Head of caudate nucleus (tissue), 42 donors: ENCODE data around the gene PMEL.

Experiments
- DNase-seq, 42 donors: peaks; one replicate each; pipeline versions ENCODE4 v3.0.0 to v3.0.0-alpha.2; 2020 to 2021; ENCODE audit warnings: mixed read lengths in 7 of 42
- intact Hi-C: fragments of 100-400 bp; cut with DNase I; formaldehyde crosslinking; loops from one replicate; pipeline ENCODE4 v1.15.0; 2022

The PMEL gene

GRCh38 chr12:55957106-55957859, 8.6 kb downstream of the PMEL start:
- intact Hi-C loops: no loop called here
- DNase-seq: no peak

DNA sequence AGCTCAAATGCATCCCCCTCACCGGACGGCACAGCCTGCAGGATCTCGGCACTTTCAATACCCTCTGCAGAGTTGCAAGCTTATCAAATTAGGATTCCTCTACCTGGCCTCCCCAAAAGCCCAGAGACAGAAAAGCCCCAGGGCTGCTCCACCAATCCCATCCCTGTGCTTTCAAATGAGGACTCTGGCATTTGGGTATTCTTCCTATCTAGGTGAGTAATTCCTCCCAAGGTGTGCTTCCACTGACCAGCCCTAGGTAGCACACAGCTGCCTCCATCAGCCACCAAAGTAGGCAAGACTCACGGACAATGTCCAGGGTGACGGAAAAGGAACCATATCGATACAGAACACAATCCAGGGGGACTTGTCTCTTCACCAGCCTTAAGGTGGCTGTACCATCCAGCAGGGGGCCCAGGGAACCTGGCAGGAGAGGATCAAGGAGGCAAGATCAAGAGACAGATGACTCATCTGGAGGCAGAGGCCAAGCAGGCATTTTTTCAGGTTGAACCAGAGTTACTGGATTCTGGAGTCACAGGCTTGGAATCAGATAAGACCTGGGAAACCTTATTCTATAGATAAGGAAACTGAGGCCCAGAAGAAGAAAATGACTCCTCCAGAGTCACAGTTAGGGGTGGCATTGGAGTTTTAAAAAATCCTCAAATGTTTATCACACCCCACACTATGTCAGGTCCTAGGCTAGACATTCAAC, 9.9 kb downstream of the PMEL start:
- intact Hi-C loops: no loop called here

GRCh38 chr12:55955344-55955743, 10.5 kb downstream of the PMEL start:
- no peak for DNase-seq
- intact Hi-C loops: no loop called here

More for the DNA sequence above, 9.9 kb downstream of the PMEL start:
- peak in 10 of 42 donors; percentile 5 to 55 (median 24) for DNase-seq

DNA sequence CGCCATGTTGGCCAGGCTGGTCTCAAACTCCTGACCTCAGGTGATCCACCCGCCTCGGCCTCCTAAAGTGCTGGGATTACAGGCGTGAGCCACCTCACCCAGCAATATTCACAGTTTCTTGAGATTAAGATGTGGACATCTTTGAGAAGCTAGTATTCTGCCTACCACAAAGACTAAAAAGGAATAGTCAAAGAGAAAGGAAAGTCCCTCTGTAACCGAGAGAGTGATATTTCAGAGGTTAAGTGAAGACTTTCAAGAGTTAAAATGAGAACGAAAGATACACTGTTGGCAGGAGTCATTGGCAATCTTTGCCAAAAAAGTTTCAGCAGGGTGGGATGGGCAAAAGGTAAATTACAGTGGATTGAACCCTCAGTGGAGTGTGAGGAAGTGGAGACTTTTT, 19.3 kb downstream of the PMEL start:
- DNase-seq: no peak
- intact Hi-C loops: no loop called here

GRCh38 chr12:55942577-55943136, 23.2 kb downstream of the PMEL start:
- intact Hi-C loops: loop anchor here (5.0 kb wide), 1 partner anchor 205 kb away; no protein-coding TSS in a partner anchor
- no peak for DNase-seq

- intact Hi-C loops: loop anchor here (5.0 kb wide), 1 partner anchor 205 kb away; no protein-coding TSS in a partner anchor
- DNase-seq: peak in 7 of 42 donors; percentile 29 to 67 (median 45)
Measured at GRCh38 chr12:55942055-55942454, 23.8 kb downstream of the PMEL start.

GRCh38 chr12:55940065-55940732, 25.6 kb downstream of the PMEL start:
- peak; percentile 69 to 94 (median 87) for DNase-seq
- intact Hi-C loops: loop anchor here (5.0 kb wide), 1 partner anchor 203 kb away; no protein-coding TSS in a partner anchor

- intact Hi-C loops: no loop called here
- no peak for DNase-seq
Measured at GRCh38 chr12:55938826-55939501, 26.9 kb downstream of the PMEL start.

GRCh38 chr12:55937981-55938380, 27.9 kb downstream of the PMEL start:
- intact Hi-C loops: no loop called here
- no peak for DNase-seq

DNA sequence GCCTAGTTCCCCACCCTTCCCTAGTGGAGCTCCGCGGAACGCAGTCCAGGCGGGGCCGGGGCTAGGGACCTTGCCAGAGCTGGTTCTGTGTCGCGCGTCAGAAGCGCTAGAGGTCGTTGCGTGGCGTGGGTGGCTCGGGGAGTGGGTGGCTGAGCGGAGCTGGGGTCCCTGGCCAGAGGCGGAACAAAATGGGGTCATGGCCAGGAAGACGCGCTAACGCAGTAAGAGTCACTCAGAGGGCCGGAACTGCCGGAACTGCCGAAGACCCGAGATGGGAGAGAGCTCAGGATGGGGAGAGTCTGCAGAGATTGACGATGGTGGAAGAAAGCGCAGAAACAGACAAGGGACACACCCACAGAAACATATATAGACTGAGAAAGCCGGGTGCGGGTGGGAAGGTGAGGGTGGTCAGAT, 30.1 kb downstream of the PMEL start:
- intact Hi-C loops: no loop called here
- DNase-seq: peak in 5 of 42 donors; percentile 8 to 40 (median 17)

DNA sequence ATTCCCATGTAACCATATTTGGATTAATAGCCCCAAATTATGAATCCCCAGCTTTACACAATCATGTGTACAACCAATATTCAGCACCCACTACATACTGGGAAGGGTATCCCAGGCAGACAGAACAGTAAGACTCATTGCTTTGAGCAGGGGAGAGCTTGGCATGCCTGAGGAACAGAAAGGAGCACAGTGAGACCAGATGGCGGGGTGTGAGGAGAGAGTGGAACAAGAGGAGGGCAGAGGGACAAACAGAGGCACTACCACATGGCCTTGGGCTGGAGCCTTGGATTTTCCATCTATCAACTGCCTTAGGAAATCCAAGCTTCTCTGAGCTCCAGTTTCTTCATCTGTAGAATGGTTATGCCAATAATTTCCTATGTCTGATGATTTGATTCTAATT, 31.1 kb downstream of the PMEL start:
- intact Hi-C loops: no loop called here
- DNase-seq: no peak

DNA sequence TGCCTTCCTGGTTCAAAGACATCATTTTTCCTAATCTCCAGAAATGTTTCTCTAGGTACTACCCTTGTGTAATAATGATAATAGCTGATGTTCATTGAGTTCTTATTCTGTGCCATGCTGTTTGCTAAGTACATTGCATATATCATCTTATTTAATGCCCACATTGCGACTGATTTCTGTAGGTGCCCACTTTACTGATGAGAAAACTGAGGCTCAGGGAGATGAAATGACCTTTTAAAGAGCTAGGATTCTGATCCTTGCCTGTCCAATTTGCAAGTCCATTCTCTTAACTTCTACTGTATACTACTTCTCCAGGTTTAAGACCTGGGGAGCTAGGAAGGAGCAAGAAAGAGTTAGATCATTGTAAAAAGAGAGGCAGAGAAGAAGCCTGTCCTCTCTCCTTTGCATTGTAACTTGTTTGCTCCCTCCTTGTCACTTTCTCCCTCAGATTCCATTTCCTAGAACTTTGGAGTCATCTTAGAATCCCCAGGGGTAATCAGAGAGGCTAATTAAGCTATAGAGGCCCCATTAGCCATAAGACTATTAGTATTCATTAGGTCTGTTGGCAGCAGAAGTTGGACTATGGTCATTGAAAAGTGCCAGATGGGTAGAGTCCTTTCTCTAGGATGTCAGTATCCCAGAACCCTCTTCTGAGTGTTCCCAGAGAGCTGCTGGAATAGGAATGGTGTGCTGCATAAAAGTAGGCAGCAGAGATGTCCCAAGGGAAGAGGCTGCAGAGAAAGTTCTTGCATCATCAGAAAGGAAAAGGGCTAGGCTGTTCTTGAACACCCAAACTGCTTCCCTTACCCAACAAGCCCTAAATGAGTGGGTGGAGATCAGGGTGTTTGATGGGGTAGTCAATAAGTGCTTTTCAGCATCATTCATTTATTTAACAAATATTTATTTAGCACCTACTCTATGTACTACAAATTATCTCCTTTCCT, 31.8 kb downstream of the PMEL start:
- intact Hi-C loops: no loop called here
- DNase-seq: no peak

GRCh38 chr12:55933169-55933798, 32.6 kb downstream of the PMEL start:
- intact Hi-C loops: no loop called here
- DNase-seq: no peak

- peak in 3 of 42 donors; percentile 18 to 40 (median 28) for DNase-seq
- intact Hi-C loops: no loop called here
Measured at GRCh38 chr12:55932551-55932910, 33.3 kb downstream of the PMEL start.

GRCh38 chr12:55931780-55932550, 33.9 kb downstream of the PMEL start:
- DNase-seq: peak in 38 of 42 donors; percentile 23 to 74 (median 53)
- intact Hi-C loops: no loop called here

GRCh38 chr12:55931317-55931779, 34.5 kb downstream of the PMEL start:
- peak in 10 of 42 donors; percentile 5 to 51 (median 18) for DNase-seq
- intact Hi-C loops: no loop called here
